ENCODE data around the gene ACSL1.
A peak's percentile ranks its signal among the peaks of the same experiment; 100 is the strongest.
"Not testable (repeated sequence)": the region's sequence is repeated elsewhere in the genome, so short reads cannot be mapped to it uniquely, and the experiment has no call there.

Gene ACSL1

DNA sequence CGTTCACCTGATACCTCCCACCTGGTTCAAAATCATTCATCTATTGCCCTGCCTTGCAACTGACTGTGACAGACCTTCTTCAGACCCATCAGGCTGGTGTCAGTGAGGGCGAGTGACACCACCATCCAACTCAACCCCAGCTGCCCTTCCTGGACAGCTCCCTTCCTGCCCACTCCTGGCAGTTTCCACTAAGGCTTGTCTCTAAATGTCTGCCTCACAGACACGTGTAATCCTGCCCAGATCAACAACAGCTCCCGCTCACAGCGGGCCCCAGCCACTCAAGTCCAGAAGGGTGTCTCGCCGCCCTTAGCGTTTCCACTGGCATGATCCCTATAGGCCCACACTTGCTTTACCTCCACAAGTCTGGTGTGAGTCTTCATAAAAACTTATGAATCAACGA is 28.9 kb downstream of the ACSL1 start:
- H3K27me3 Mint-ChIP-seq, result no peaks in the 10 kb centered on the region
- peaks cover 18% of the 10 kb centered on the region for H3K36me3 Mint-ChIP-seq

GRCh38 chr4:184795214-184795844 is 30.4 kb downstream of the ACSL1 start:
- H3K36me3 Mint-ChIP-seq, result peaks cover 21% of the 10 kb centered on the region
- H3K9me3 Mint-ChIP-seq (ENCODE audit: low read depth), result no peaks in the 10 kb centered on the region
- no peak overlapping the region for H3K4me3 Mint-ChIP-seq
- H3K4me1 Mint-ChIP-seq (ENCODE audit: low read depth), result peaks cover 37% of the 10 kb centered on the region
- H3K27ac Mint-ChIP-seq, result no peak overlapping the region
- no peaks in the 10 kb centered on the region for H3K27me3 Mint-ChIP-seq

More for the DNA sequence above, 28.9 kb downstream of the ACSL1 start:
- peaks cover 25% of the 10 kb centered on the region for H3K4me1 Mint-ChIP-seq (ENCODE audit: low read depth)
- no peak overlapping the region for H3K27ac Mint-ChIP-seq
- no peaks in the 10 kb centered on the region for H3K9me3 Mint-ChIP-seq (ENCODE audit: low read depth)
- H3K4me3 Mint-ChIP-seq, result no peak overlapping the region

DNA sequence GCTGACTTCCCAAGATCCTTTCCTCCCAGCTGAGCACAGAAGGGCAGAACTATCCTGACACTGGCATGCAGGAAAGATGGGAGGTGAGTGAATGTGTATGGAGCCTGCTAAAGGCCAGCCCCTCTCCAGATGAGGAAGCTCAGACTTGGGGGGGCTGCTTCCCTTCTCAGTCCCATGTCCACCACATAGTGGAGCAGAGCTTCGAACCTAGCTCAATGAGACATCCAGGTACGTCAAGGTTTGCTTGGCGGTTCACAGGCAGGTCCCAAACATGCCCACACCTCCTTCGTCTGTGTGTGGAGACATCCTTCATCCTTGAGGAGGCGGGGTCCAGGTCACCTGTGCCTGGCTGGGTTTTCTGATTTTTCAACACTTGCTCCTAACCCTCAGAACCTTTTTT is 31.3 kb downstream of the ACSL1 start:
- Mint-ChIP-seq H3K27me3 (no peaks in the 10 kb centered on the region), H3K27ac (no peak overlapping the region), H3K4me1 (ENCODE audit: low read depth) (peaks cover 39% of the 10 kb centered on the region), H3K4me3 (no peak overlapping the region), H3K36me3 (peaks cover 23% of the 10 kb centered on the region), H3K9me3 (ENCODE audit: low read depth) (no peaks in the 10 kb centered on the region)

DNA sequence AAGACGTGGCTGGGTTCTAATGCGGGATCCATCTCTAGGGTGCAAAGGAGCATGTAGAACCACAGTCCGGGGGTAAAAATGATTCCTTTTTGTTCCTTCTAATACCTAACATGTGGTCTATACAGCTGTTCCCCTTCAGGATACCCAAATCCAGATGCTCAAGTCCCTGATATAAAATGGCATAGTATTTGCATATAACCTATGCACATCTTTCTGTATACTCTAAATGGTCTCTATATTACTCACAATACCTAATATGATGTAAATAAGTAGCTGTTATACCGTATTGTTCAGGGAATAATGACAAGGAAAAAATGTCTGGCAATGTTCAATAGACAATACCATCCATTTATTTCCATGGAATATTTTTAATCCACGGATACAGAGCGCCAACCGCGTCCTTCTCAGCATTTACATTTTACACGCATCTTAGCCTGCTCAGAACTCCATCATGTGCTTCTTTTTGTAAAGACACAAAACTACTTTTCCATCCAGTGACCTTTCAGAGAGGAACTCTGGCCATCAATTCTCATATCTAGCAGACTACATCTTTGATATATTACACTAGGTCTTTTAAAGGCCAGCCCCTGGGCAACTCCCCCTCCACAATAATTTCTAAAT is 31.9 kb downstream of the ACSL1 start:
- H3K4me3 Mint-ChIP-seq, result no peak overlapping the region
- H3K36me3 Mint-ChIP-seq, result peaks cover 23% of the 10 kb centered on the region
- no peaks in the 10 kb centered on the region for H3K27me3 Mint-ChIP-seq
- H3K27ac Mint-ChIP-seq, result no peak overlapping the region
- peaks cover 39% of the 10 kb centered on the region for H3K4me1 Mint-ChIP-seq (ENCODE audit: low read depth)
- H3K9me3 Mint-ChIP-seq (ENCODE audit: low read depth), result no peaks in the 10 kb centered on the region

DNA sequence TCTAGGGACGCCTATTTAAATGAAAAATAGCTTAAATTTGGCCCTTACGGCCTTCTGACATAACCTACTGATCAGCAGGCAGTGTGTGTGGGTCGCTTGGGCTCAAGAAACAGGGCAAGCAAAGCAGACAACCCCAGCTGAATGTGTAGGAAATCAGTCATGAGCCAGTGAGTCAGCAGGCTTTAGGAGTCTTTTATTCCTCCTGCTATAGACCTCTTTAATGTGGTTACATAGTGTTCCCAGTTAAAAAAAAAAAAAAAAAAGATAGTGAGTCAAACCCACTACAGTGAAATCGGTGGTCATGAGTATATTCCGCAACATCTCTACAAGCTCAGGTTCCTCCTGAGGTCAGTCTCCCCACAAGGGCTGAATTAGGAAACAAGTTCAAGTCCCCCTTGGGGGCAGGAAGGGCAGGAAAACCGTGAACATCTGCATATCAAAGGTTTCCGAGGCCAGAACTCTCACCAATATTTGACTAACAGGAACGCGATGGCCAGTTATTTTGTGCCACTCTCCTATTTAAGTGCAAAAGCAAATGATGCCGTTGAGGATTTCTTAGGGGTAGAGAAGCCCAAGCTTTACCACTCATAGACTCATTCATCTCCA is 32.7 kb downstream of the ACSL1 start:
- Mint-ChIP-seq H3K9me3 (ENCODE audit: low read depth) (no peaks in the 10 kb centered on the region), H3K27ac (peak overlapping the region; percentile 68), H3K4me3 (peak overlapping the region; percentile 49), H3K4me1 (ENCODE audit: low read depth) (peaks cover 39% of the 10 kb centered on the region), H3K36me3 (peaks cover 20% of the 10 kb centered on the region), H3K27me3 (no peaks in the 10 kb centered on the region)

DNA sequence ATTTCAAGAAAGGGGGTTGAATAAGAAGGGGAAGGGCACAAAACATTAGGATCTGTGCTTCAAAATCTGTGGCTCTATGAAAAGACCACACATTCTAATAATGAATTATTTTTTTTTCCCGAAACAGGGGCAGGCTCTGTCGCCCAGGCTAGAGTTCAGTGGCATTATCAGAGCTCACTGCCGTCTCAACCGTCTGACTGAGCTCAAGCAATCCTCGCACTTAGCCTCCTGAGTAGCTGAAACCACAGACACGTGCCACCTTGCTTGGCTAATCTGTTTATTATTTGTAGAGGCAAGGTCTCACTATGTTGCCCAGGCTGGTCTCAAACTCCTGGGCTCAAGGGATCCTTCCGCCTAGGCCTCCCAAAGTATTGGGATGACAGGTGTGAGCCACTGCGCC is 33.4 kb downstream of the ACSL1 start:
- H3K4me1 Mint-ChIP-seq (ENCODE audit: low read depth), result peaks cover 39% of the 10 kb centered on the region

GRCh38 chr4:184790826-184791225 is 34.9 kb downstream of the ACSL1 start:
- Mint-ChIP-seq H3K4me3 (no peak overlapping the region), H3K27me3 (no peaks in the 10 kb centered on the region), H3K9me3 (ENCODE audit: low read depth) (no peaks in the 10 kb centered on the region), H3K4me1 (ENCODE audit: low read depth) (peaks cover 39% of the 10 kb centered on the region), H3K36me3 (peaks cover 15% of the 10 kb centered on the region), H3K27ac (peak overlapping the region; percentile 43)

More for the DNA sequence above, 33.4 kb downstream of the ACSL1 start:
- no peaks in the 10 kb centered on the region for H3K27me3 Mint-ChIP-seq
- H3K36me3 Mint-ChIP-seq, result peaks cover 21% of the 10 kb centered on the region
- no peaks in the 10 kb centered on the region for H3K9me3 Mint-ChIP-seq (ENCODE audit: low read depth)
- H3K27ac Mint-ChIP-seq, result peak overlapping the region; percentile 68
- H3K4me3 Mint-ChIP-seq, result no peak overlapping the region

DNA sequence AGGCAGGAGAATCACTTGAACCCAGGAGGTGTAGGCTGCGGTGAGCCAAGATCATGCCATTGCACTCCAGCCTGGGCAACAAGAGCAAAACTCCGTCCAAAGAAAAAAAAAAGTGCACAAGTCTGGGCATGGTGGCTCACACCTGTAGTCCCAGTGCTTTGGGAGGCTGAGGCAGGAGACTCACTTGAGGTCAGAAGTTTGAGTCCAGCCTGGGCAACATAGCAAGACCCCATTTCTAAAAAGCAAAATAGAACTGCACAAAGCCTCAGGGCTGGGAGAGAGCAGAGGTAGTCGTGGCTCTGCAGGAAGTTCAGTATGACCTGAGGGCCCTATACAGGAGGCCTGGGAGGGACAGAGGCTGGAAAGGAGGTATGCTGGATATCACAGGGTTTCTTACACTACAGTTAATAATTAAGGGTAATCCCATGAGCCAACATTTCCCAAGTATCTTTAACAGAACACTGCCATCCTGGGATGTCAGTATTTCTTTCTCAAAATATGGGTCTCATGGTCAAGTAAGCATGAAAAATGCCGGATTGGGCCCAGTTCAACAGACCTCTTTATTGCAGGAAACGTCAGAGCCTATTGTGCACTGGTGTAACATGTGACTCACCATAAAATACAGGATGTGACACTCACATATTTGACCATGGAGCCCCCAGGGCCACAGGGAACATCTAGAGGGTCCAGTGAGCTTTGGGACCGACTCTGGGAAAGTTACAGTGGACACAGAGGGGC is 37.8 kb downstream of the ACSL1 start:
- Mint-ChIP-seq H3K9me3 (ENCODE audit: low read depth) (no peaks in the 10 kb centered on the region), H3K4me3 (no peak overlapping the region), H3K27me3 (no peaks in the 10 kb centered on the region), H3K4me1 (ENCODE audit: low read depth) (peaks cover 33% of the 10 kb centered on the region), H3K36me3 (peaks cover 16% of the 10 kb centered on the region), H3K27ac (no peak overlapping the region)

- Mint-ChIP-seq H3K4me1 (ENCODE audit: low read depth) (peaks cover 22% of the 10 kb centered on the region), H3K36me3 (peaks cover 18% of the 10 kb centered on the region), H3K27ac (no peak overlapping the region), H3K4me3 (no peak overlapping the region), H3K9me3 (ENCODE audit: low read depth) (no peaks in the 10 kb centered on the region), H3K27me3 (no peaks in the 10 kb centered on the region)
Observed at GRCh38 chr4:184785813-184786212, 40.0 kb downstream of the ACSL1 start.

GRCh38 chr4:184784628-184785257 is 41.0 kb downstream of the ACSL1 start:
- H3K9me3 Mint-ChIP-seq (ENCODE audit: low read depth), result no peaks in the 10 kb centered on the region

GRCh38 chr4:184782731-184783373 is 42.9 kb downstream of the ACSL1 start:
- peak overlapping the region; percentile 21 for H3K4me3 Mint-ChIP-seq
- peaks cover 16% of the 10 kb centered on the region for H3K4me1 Mint-ChIP-seq (ENCODE audit: low read depth)
- no peaks in the 10 kb centered on the region for H3K27me3 Mint-ChIP-seq

More at GRCh38 chr4:184784628-184785257, 41.0 kb downstream of the ACSL1 start:
- Mint-ChIP-seq H3K36me3 (peaks cover 15% of the 10 kb centered on the region), H3K4me3 (no peak overlapping the region), H3K27me3 (no peaks in the 10 kb centered on the region), H3K27ac (no peak overlapping the region), H3K4me1 (ENCODE audit: low read depth) (peaks cover 16% of the 10 kb centered on the region)

GRCh38 chr4:184779160-184779559 is 46.6 kb downstream of the ACSL1 start:
- not testable (repeated sequence) for H3K27ac Mint-ChIP-seq; H3K9me3 Mint-ChIP-seq (ENCODE audit: low read depth); H3K4me3 Mint-ChIP-seq; H3K27me3 Mint-ChIP-seq
- Mint-ChIP-seq H3K4me1 (ENCODE audit: low read depth) (peaks cover 14% of the 10 kb centered on the region), H3K36me3 (peaks cover 18% of the 10 kb centered on the region)

More at GRCh38 chr4:184782731-184783373, 42.9 kb downstream of the ACSL1 start:
- no peaks in the 10 kb centered on the region for H3K9me3 Mint-ChIP-seq (ENCODE audit: low read depth)
- H3K27ac Mint-ChIP-seq, result no peak overlapping the region
- peaks cover 19% of the 10 kb centered on the region for H3K36me3 Mint-ChIP-seq

DNA sequence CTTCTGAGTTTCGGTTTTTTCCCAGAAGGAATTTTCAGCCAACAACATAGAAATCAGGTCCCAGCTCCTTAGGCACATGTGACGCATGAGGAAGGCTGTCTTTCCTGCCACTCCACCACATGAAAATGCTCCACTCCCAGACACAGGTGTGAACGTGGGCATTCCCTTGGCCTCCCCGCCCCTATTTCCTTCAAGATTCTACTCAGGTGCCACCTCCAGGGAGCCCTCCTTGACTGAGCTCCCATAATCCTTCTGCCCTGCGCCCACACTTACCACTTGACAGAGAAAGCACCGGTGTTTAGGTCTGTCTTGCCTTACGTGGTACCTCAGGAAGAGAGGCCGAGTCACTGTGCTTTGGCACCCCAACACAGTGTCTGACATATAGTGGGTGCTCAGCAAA is 47.4 kb downstream of the ACSL1 start:
- Mint-ChIP-seq H3K4me1 (ENCODE audit: low read depth) (peaks cover 11% of the 10 kb centered on the region), H3K27me3 (no peaks in the 10 kb centered on the region), H3K36me3 (peaks cover 20% of the 10 kb centered on the region), H3K9me3 (ENCODE audit: low read depth) (no peaks in the 10 kb centered on the region), H3K4me3 (no peak overlapping the region), H3K27ac (peak overlapping the region; percentile 34)

DNA sequence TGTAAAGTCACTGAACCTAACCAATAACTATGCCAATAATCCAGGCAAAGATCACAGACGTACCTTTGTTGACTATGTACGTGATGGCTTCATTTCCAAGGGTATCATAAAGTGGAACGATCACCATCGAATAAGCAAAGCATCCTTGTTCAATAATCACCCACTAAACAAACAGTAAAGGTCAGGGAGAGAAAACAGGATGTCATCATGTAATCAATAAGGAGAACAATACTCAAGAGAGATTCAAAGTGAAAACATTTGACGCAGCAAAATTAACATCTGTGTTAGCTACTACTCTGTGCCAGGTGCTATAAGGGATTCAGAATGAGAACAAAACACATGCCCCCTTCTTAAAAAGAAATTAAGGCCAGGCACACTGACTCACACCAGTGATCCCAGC is 48.9 kb downstream of the ACSL1 start:
- Mint-ChIP-seq H3K27me3 (no peaks in the 10 kb centered on the region), H3K9me3 (ENCODE audit: low read depth) (no peaks in the 10 kb centered on the region), H3K4me1 (ENCODE audit: low read depth) (no peaks in the 10 kb centered on the region)

More for the DNA sequence above, 48.9 kb downstream of the ACSL1 start:
- H3K36me3 Mint-ChIP-seq, result peaks cover 16% of the 10 kb centered on the region
- H3K27ac Mint-ChIP-seq, result no peak overlapping the region
- H3K4me3 Mint-ChIP-seq, result no peak overlapping the region
